Right lobe of liver (tissue), 6 donors: ENCODE measurements around the gene DNLZ. TPM values are rescaled to one million over a fixed set of nuclear protein-coding genes. Genes with fewer than 3 reads are reported as not detected.

Experiments
- ATAC-seq, 4 donors: fragments of 200-7000 bp; cut with Tn5 transposase; one replicate each; pipeline ENCODE4 v1.9.1; 2020; ENCODE audit warnings: mild to moderate bottlenecking in 4 of 4, moderate library complexity in 4 of 4
- DNase-seq, 3 donors: peaks; one replicate each; pipeline ENCODE4 v3.0.0-alpha.2; 2020
- H3K27ac ChIP-seq, 3 donors: fragments of 200-600 bp; one replicate each; pipeline ENCODE4 v1.8.0; 2022
- H3K27me3 ChIP-seq, 2 donors: fragments of 200-600 bp; one replicate each; pipeline ENCODE4 v1.8.0; 2022
- H3K36me3 ChIP-seq, 4 donors: fragments of 200-600 bp; sonication (generic) in 1 of 4; one replicate each; pipeline versions ENCODE4 v1.5.1 to v1.8.0; 2017 to 2022; ENCODE audit warnings: control low read depth in 1 of 4
- H3K4me1 ChIP-seq, 4 donors: fragments of 200-600 bp; sonication (generic) in 1 of 4; one replicate each; pipeline versions ENCODE4 v1.5.1 to v1.8.0; 2017 to 2022; ENCODE audit warnings: control low read depth in 1 of 4
- H3K4me3 ChIP-seq, 3 donors: fragments of 200-600 bp; one replicate each; pipeline ENCODE4 v1.8.0; 2022
- H3K9me3 ChIP-seq, 4 donors: fragments of 200-600 bp; sonication (generic) in 1 of 4; one replicate each; pipeline versions ENCODE4 v1.5.1 to v1.8.0; 2017 to 2022; ENCODE audit warnings: control low read depth in 1 of 4
- POLR2A ChIP-seq: fragments of 450-650 bp; IDR thresholded peaks from one replicate; pipeline ENCODE4 v1.6.1; 2017; ENCODE audit warnings: antibody characterized with exemption, mild to moderate bottlenecking
- WGBS: methylation state at CpG from one replicate; pipeline ENCODE4 v1.1.6; 2018; ENCODE audit warnings: low coverage, low lambda C conversion rate; ENCODE audit not compliant: insufficient coverage; ENCODE audit errors: missing lambda C conversion rate; 5-methylcytosine and 5-hydroxymethylcytosine counted together
- intact Hi-C, 2 donors: fragments of 100-400 bp; cut with DNase I; formaldehyde crosslinking; loops; one replicate each; pipeline versions ENCODE4 v1.11.2 to v1.14.1; 2022
- total RNA-seq, 6 experiments: library from RNA; depleted of rRNA in 2 of 6; stranded (reverse); fragments of >200 nt in 2 of 6; fragmentation: NEBNext Ultra II Directional in 3 of 6; extraction: Animal tissue kit (Norgen Biotek cat#: 25700) in 3 of 6; gene quantifications; one replicate each; pipeline versions ENCODE4 v1.1.0 to v1.2.4, GENCODE V29; 2016 to 2023
- TF ChIP-seq, protein P1 (sequence below), 4 donors: fragments of 200-600 bp in 3 of 4; fragments of 450-650 bp in 1 of 4; IDR thresholded peaks; one replicate each; pipeline versions ENCODE4 v1.5.1 to v1.8.0; 2016 to 2022; ENCODE audit warnings: antibody characterized with exemption in 4 of 4, mild to moderate bottlenecking in 2 of 4
- donor health status: DM: no; HTN: yes; CAD: no.
- donor health status: DM: no; HTN: no; CAD: no.
- donor health status: DM: no; HTN: no; CAD: no.
- donor health status: DM: no; HTN: yes; CAD: no.
- donor health status: DM: no; HTN: yes; CAD: no.

Gene DNLZ
- total RNA-seq, 6 experiments from 2014 or later = 5.0 to 26.0 (median 10.4) TPM

DNA sequence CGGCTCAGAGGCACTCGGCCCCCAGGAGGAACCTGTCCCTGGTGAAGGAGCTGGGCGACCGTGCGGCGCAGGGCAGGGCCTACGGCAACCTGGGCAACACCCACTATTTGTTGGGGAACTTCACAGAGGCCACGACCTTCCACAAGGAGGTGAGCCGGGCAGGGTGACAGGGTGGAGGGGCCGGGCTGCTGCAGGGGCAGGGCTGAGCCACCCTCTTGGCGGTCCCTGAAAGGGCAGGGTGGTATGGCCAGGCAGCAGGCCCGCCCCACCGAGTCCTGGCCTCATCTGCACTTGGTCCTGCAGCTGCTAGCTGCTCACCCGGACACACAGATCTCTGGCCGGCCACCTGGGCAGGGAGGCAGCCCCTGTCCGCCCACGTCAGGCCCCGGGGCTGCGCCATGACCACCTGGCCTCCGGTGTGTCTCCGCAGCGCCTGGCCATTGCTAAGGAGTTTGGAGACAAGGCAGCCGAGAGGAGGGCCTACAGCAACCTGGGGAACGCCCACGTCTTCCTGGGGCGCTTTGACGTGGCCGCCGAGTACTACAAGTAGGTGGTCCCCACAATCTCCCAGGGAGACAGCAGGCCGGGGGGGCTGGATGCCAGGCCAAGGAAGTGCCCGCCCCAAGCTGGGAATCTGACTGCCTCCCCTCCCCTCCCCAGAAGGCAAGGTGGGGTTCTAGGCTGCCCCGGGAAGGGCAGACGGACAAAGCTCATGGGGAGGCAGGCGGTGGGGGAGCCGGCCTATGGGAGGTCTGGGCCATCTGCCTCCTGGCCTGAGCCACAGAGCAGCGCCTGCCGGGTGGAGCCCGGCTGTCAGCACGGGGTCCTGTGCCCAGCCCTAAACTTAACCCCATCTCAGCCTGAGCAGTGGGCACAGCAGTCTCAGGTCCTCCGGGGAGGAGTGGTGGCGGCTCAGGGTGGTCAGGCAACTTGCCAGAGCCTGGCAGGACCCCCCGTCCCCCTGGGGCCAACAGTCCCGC is 25.8 kb downstream of the DNLZ start:
- DNase-seq = no peak
- 86% methylated on average over 6 of the region's 43 CpGs for WGBS
- no peak overlapping the region for H3K27ac ChIP-seq
- no peak for TF ChIP-seq POLR2A
- TF ChIP-seq, protein P1, sequence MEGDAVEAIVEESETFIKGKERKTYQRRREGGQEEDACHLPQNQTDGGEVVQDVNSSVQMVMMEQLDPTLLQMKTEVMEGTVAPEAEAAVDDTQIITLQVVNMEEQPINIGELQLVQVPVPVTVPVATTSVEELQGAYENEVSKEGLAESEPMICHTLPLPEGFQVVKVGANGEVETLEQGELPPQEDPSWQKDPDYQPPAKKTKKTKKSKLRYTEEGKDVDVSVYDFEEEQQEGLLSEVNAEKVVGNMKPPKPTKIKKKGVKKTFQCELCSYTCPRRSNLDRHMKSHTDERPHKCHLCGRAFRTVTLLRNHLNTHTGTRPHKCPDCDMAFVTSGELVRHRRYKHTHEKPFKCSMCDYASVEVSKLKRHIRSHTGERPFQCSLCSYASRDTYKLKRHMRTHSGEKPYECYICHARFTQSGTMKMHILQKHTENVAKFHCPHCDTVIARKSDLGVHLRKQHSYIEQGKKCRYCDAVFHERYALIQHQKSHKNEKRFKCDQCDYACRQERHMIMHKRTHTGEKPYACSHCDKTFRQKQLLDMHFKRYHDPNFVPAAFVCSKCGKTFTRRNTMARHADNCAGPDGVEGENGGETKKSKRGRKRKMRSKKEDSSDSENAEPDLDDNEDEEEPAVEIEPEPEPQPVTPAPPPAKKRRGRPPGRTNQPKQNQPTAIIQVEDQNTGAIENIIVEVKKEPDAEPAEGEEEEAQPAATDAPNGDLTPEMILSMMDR (IDR thresholded peaks at IDR 0.05) = no peak
- H3K27me3 ChIP-seq = no peaks in the 10 kb centered on the region
- ATAC-seq = no peak
- no peak overlapping the region for H3K4me3 ChIP-seq
- intact Hi-C loops = no loop called here
- no peaks in the 10 kb centered on the region for H3K4me1 ChIP-seq
- no peaks in the 10 kb centered on the region for H3K9me3 ChIP-seq
- no peaks in the 10 kb centered on the region for H3K36me3 ChIP-seq

DNA sequence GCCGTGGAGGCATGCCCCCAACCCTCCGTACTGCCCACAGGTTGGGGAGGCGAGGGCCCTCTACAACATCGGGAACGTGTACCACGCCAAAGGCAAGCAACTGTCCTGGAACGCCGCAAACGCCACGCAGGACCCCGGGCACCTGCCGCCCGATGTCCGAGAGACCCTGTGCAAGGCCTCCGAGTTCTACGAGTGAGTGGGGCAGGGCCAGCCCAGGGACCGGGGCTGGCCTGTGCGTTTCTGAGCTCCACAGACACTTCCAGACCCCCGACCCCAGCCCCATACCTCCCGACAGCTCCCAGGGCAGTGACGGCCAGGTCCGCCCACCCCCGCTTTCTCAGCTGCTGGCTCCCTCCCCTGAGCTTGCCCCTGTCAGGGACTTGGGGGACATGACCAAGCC is 26.7 kb downstream of the DNLZ start:
- Histone ChIP-seq H3K9me3 (no peaks in the 10 kb centered on the region), H3K4me1 (no peaks in the 10 kb centered on the region), H3K4me3 (no peak overlapping the region), H3K36me3 (no peaks in the 10 kb centered on the region), H3K27me3 (no peaks in the 10 kb centered on the region), H3K27ac (no peak overlapping the region)
- ATAC-seq = no peak
- TF ChIP-seq, protein P1 (IDR thresholded peaks at IDR 0.05) = no peak
- no peak for TF ChIP-seq POLR2A
- WGBS = no CpG with 5 or more reads among the region's 23 CpGs
- DNase-seq = no peak
- intact Hi-C loops = no loop called here

GRCh38 chr9:136336156-136336870 is 27.2 kb downstream of the DNLZ start:
- DNase-seq = no peak
- 62% methylated on average over 3 of the region's 30 CpGs for WGBS
- ATAC-seq = no peak
- Histone ChIP-seq H3K36me3 (no peaks in the 10 kb centered on the region), H3K27me3 (no peaks in the 10 kb centered on the region), H3K4me1 (no peaks in the 10 kb centered on the region), H3K9me3 (no peaks in the 10 kb centered on the region), H3K27ac (no peak overlapping the region), H3K4me3 (no peak overlapping the region)
- intact Hi-C loops = no loop called here
- TF ChIP-seq POLR2A = no peak
- TF ChIP-seq, protein P1 (IDR thresholded peaks at IDR 0.05) = no peak

DNA sequence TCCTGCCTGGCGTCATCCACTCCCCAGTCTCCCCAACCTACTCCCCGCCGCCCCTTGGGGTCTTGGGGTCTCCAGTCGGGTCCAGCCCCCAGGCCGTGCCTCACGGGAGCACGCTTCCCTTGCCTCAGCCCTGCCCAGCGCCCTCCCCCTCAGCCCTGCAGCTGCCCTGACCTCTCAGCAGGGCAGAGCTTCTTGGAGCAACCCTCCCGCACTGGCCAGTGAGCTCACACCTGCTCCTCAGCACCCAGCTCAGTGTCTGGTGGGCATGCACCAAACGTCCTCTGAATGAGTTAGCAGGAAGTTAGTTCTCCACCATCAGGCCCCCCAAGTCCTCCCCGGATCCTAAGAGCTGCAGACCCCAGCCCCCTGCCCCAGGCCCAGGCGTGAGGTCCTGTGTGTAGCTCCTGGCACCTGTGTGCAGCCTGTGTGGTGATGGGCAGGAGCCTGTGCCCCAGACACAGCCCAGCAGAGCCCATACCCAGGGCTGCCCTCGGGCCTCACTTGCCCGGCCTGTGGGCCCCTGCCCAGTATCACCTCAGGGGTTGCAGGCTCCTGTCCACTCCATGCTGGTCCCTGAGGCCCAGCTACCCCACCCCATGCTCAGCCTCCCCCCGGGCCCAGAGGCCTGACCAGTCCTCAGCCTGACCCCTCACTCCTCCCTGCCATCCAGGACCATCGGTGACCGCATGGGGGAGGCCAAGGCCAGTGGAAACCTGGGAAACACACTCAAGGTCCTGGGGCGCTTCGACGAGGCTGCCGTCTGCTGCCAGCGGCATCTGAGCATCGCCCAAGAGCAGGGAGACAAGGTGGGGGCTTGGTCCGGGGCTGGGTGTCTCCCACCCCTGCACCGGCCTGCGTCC is 28.0 kb downstream of the DNLZ start:
- Histone ChIP-seq H3K27ac (no peak overlapping the region), H3K27me3 (no peaks in the 10 kb centered on the region), H3K36me3 (no peaks in the 10 kb centered on the region), H3K9me3 (no peaks in the 10 kb centered on the region), H3K4me3 (no peak overlapping the region), H3K4me1 (no peaks in the 10 kb centered on the region)
- TF ChIP-seq, protein P1 (IDR thresholded peaks at IDR 0.05) = no peak
- TF ChIP-seq POLR2A = no peak
- 90% methylated on average over 2 of the region's 26 CpGs for WGBS
- intact Hi-C loops = no loop called here
- ATAC-seq = no peak
- no peak for DNase-seq
